Measurements from ENCODE around the gene CEP295NL. TPM values are rescaled to one million over a fixed set of nuclear protein-coding genes. Genes with fewer than 3 reads are reported as not detected.

Gene CEP295NL
- total RNA-seq, 4 donors from 2014 or later = 1.6 to 9.0 (median 3.8) TPM

DNA sequence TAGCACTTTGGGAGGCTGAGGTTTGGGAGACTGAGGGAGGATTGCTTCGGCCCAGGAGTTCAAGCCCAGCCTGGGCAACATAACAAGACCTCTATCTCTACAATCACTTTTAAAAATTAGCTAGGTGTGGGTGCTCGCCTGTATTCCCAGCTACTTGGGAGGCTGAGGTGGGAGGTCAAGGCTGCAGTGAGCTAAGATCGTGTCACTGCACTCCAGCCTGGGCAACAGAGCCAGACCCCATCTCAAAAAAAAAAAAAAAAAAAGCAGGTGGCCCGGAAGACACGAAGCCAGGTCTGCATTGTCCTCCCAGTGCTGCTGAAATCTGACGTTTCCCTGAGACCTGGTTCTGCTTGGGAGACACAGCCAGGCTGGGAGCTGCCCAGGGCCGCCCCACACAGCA lies 41.0 kb upstream of the CEP295NL start:
- Histone ChIP-seq H3K27me3 (no peaks in the 10 kb centered on the region), H3K27ac (no peak overlapping the region), H3K9me3 (no peaks in the 10 kb centered on the region), H3K4me3 (no peak overlapping the region), H3K4me1 (no peaks in the 10 kb centered on the region), H3K36me3 (no peaks in the 10 kb centered on the region)
- WGBS, 2 donors (ENCODE audit: low coverage in 1 of 2) = 76 to 83% methylated on average over 1 to 4 of the region's 7 CpGs
- TF ChIP-seq POLR2AphosphoS5 (IDR thresholded peaks at IDR 0.05) = no peak
- TF ChIP-seq, protein P1, sequence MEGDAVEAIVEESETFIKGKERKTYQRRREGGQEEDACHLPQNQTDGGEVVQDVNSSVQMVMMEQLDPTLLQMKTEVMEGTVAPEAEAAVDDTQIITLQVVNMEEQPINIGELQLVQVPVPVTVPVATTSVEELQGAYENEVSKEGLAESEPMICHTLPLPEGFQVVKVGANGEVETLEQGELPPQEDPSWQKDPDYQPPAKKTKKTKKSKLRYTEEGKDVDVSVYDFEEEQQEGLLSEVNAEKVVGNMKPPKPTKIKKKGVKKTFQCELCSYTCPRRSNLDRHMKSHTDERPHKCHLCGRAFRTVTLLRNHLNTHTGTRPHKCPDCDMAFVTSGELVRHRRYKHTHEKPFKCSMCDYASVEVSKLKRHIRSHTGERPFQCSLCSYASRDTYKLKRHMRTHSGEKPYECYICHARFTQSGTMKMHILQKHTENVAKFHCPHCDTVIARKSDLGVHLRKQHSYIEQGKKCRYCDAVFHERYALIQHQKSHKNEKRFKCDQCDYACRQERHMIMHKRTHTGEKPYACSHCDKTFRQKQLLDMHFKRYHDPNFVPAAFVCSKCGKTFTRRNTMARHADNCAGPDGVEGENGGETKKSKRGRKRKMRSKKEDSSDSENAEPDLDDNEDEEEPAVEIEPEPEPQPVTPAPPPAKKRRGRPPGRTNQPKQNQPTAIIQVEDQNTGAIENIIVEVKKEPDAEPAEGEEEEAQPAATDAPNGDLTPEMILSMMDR (IDR thresholded peaks at IDR 0.05) = no peak
- TF ChIP-seq POLR2A (IDR thresholded peaks at IDR 0.05) = no peak
- no peak for TF ChIP-seq EP300 (IDR thresholded peaks at IDR 0.05)
- ATAC-seq = no peak

DNA sequence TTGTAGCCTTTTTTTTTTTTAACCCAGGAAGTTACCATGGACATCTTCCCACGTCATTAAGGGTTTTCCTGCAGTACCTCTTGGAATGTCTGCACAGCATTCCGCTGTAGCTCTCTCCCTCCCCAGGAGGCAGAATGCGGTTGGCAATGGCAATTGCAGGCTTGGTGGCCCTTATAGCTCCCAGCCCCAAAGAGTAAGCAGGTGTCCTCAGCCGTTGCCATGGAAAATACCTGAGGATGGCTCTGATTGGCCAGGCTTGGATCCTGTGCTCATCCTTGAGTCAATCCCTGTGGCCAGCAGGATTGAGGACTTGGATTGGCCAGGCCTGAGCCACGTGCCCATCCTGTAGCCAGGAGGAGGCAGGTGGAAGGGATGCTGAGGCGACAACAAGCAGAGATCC lies 37.7 kb upstream of the CEP295NL start:
- 61 to 69% methylated on average over 2 to 4 of the region's 6 CpGs for WGBS, 2 donors (ENCODE audit: low coverage in 1 of 2)

DNA sequence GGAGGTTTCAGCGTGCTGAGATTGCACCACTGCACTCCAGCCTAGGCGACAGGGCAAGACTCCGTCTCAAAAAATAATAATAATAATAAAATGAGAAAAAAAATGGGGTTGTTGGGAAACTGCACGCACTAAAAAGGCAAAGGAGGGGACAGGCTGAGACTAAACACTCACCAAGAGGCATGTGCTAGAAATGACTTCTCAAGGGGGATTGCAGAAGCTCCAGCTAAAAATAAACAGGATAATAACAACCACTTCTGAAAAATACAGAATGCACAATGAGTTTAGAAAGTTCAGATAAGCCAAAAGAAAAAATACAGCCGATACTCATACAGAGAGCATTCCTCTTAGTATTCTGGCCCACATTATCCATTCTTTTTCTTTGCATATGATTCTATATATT lies 37.3 kb upstream of the CEP295NL start:
- no peak overlapping the region for H3K27ac ChIP-seq
- H3K9me3 ChIP-seq = no peaks in the 10 kb centered on the region
- no peak for ATAC-seq
- TF ChIP-seq POLR2AphosphoS5 (IDR thresholded peaks at IDR 0.05) (no peak), POLR2A (IDR thresholded peaks at IDR 0.05) (no peak)
- TF ChIP-seq, protein P1 (IDR thresholded peaks at IDR 0.05) = no peak
- no peaks in the 10 kb centered on the region for H3K27me3 ChIP-seq
- no peak overlapping the region for H3K4me3 ChIP-seq
- WGBS, 2 donors (ENCODE audit: low coverage in 1 of 2) = 81 to 90% methylated on average over 5 of the region's 5 CpGs
- H3K36me3 ChIP-seq = no peaks in the 10 kb centered on the region
- H3K4me1 ChIP-seq = peaks cover 0 to 14% (median 3%) of the 10 kb centered on the region in 3 donors

More for the DNA sequence above, 37.7 kb upstream of the CEP295NL start:
- H3K4me3 ChIP-seq = no peak overlapping the region
- H3K36me3 ChIP-seq = no peaks in the 10 kb centered on the region
- no peak for ATAC-seq
- no peaks in the 10 kb centered on the region for H3K27me3 ChIP-seq
- TF ChIP-seq, protein P1 (IDR thresholded peaks at IDR 0.05) = no peak
- TF ChIP-seq POLR2A (IDR thresholded peaks at IDR 0.05) = no peak
- TF ChIP-seq POLR2AphosphoS5 (IDR thresholded peaks at IDR 0.05) = no peak
- TF ChIP-seq EP300 (IDR thresholded peaks at IDR 0.05) = no peak
- H3K27ac ChIP-seq = no peak overlapping the region
- H3K4me1 ChIP-seq = peaks cover 0 to 10% (median 3%) of the 10 kb centered on the region in 3 donors
- H3K9me3 ChIP-seq = no peaks in the 10 kb centered on the region

DNA sequence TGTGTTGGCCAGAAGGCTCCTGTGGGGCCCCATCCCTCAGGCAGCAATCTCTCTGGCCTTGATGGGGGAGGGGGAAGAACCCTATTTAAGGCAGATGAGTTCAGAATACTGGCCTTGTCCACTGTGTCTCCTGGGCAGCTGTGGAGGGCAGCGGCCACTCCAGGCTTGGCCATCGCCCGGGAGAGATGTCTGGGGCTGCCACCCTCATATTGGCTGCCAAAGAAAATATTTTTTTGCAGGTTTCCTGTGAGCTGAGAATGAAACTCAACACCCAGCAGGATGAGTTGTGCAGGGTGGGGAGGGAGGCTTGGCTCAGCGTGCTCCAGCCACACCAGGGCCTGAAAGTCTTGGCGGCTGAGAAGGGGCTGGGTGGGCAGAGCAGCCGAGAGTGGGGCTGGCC lies 36.6 kb upstream of the CEP295NL start:
- Histone ChIP-seq H3K27me3 (no peaks in the 10 kb centered on the region), H3K4me1 (peaks cover 0 to 21% (median 9%) of the 10 kb centered on the region in 3 donors), H3K9me3 (no peaks in the 10 kb centered on the region), H3K4me3 (no peak overlapping the region), H3K36me3 (no peaks in the 10 kb centered on the region), H3K27ac (no peak overlapping the region)
- 77% methylated on average over 3 of the region's 6 CpGs; no CpG with 5 or more reads in 1 of the 2 donors for WGBS, 2 donors (ENCODE audit: low coverage in 1 of 2)
- no peak for TF ChIP-seq EP300 (IDR thresholded peaks at IDR 0.05)
- no peak for TF ChIP-seq POLR2AphosphoS5 (IDR thresholded peaks at IDR 0.05)
- TF ChIP-seq, protein P1 (IDR thresholded peaks at IDR 0.05) = no peak
- TF ChIP-seq POLR2A (IDR thresholded peaks at IDR 0.05) = no peak
- no peak for ATAC-seq

DNA sequence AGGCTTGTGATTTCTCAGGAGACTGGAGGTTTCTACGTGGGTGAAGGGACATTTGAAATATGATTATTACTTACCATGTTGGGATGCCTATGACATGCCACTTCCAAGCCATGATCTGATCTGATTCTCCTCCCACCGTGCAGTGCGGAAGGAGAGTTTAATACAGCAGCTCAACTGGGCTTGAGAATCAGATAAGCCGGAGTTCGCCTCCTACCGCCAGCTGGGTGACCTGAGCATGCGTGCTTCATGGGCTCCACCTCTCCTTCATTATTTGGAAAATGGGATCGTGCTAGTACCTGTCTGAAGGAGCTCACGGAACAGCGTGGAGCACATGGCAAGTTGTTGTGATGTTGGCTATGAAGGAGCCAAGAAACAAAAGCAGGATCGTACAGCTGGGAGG lies 34.6 kb upstream of the CEP295NL start:
- no peaks in the 10 kb centered on the region for H3K27me3 ChIP-seq
- H3K4me1 ChIP-seq = peaks cover 0 to 39% (median 24%) of the 10 kb centered on the region in 3 donors
- ATAC-seq = no peak
- TF ChIP-seq, protein P1 (IDR thresholded peaks at IDR 0.05) = no peak
- no peak for TF ChIP-seq POLR2A (IDR thresholded peaks at IDR 0.05)
- TF ChIP-seq POLR2AphosphoS5 (IDR thresholded peaks at IDR 0.05) = no peak
- no peak for TF ChIP-seq EP300 (IDR thresholded peaks at IDR 0.05)
- H3K4me3 ChIP-seq = no peak overlapping the region
- H3K27ac ChIP-seq = no peak overlapping the region
- WGBS, 2 donors (ENCODE audit: low coverage in 1 of 2) = 85% methylated on average over 10 of the region's 11 CpGs; no CpG with 5 or more reads in 1 of the 2 donors
- H3K9me3 ChIP-seq = no peaks in the 10 kb centered on the region
- no peaks in the 10 kb centered on the region for H3K36me3 ChIP-seq

Measured in gastroesophageal sphincter (tissue), 4 donors.